Gastroesophageal sphincter (tissue), 2 donors: ENCODE measurements around the gene TACR2.

Experiments
- EP300 ChIP-seq: sonication (generic); formaldehyde crosslinking; IDR thresholded peaks from one replicate; pipeline ENCODE4 v1.6.1; 2017; ENCODE audit warnings: antibody characterized with exemption, mild to moderate bottlenecking
- POLR2A ChIP-seq, 2 donors: fragments of 450-650 bp; IDR thresholded peaks; one replicate each; pipeline ENCODE4 v1.6.1; 2017; ENCODE audit warnings: antibody characterized with exemption in 2 of 2, mild to moderate bottlenecking in 2 of 2, moderate library complexity in 1 of 2

- TF ChIP-seq EP300: no peak
- TF ChIP-seq POLR2A (IDR thresholded peaks at IDR 0.05): no peak
Measured at GRCh38 chr10:69377191-69377590, 39.5 kb downstream of the TACR2 start.
